Measurements from ENCODE around the gene CYP27B1.

Gene CYP27B1

GRCh38 chr12:57740656-57741412 lies 26.0 kb downstream of the CYP27B1 start:
- no peak for DNase-seq (ENCODE audit: low read depth)
- H3K4me3 ChIP-seq (ENCODE audit: low read depth, low read length) = no peak overlapping the region

- no peak overlapping the region for H3K4me3 ChIP-seq (ENCODE audit: low read depth, low read length)
- DNase-seq (ENCODE audit: low read depth) = no peak
Measured at GRCh38 chr12:57739914-57740538, 26.9 kb downstream of the CYP27B1 start.

GRCh38 chr12:57739387-57739786 lies 27.5 kb downstream of the CYP27B1 start:
- no peak for DNase-seq (ENCODE audit: low read depth)
- no peak overlapping the region for H3K4me3 ChIP-seq (ENCODE audit: low read depth, low read length)

- H3K4me3 ChIP-seq (ENCODE audit: low read depth, low read length) = peak within 1 kb of the TSS; percentile 42
- no peak for DNase-seq (ENCODE audit: low read depth)
Measured at GRCh38 chr12:57738661-57739237, 28.1 kb downstream of the CYP27B1 start, which contains the start of gene AGAP2. TSS of gene AGAP2 (minus strand) at chr12:57738742. CDS start at chr12:57738246, 496 bp downstream.

- peak overlapping the region; percentile 42 for H3K4me3 ChIP-seq (ENCODE audit: low read depth, low read length)
- no peak for DNase-seq (ENCODE audit: low read depth)
Measured at GRCh38 chr12:57737467-57738460, 29.1 kb downstream of the CYP27B1 start.

GRCh38 chr12:57736741-57737466 lies 30.0 kb downstream of the CYP27B1 start:
- no peak overlapping the region for H3K4me3 ChIP-seq (ENCODE audit: low read depth, low read length)
- DNase-seq (ENCODE audit: low read depth) = no peak

GRCh38 chr12:57735952-57736740 lies 30.7 kb downstream of the CYP27B1 start:
- DNase-seq (ENCODE audit: low read depth) = no peak
- H3K4me3 ChIP-seq (ENCODE audit: low read depth, low read length) = peak overlapping the region; percentile 37

- H3K4me3 ChIP-seq (ENCODE audit: low read depth, low read length) = peak overlapping the region; percentile 37
- no peak for DNase-seq (ENCODE audit: low read depth)
Measured at GRCh38 chr12:57735198-57735855, 31.6 kb downstream of the CYP27B1 start.

- DNase-seq (ENCODE audit: low read depth) = no peak
- H3K4me3 ChIP-seq (ENCODE audit: low read depth, low read length) = no peak overlapping the region
Measured at GRCh38 chr12:57734591-57734990, 32.3 kb downstream of the CYP27B1 start.

- H3K4me3 ChIP-seq (ENCODE audit: low read depth, low read length) = no peak overlapping the region
- DNase-seq (ENCODE audit: low read depth) = no peak
Measured at GRCh38 chr12:57733928-57734327, 33.0 kb downstream of the CYP27B1 start.

GRCh38 chr12:57732726-57733593 lies 33.9 kb downstream of the CYP27B1 start:
- H3K4me3 ChIP-seq (ENCODE audit: low read depth, low read length) = no peak overlapping the region
- no peak for DNase-seq (ENCODE audit: low read depth)

- no peak overlapping the region for H3K4me3 ChIP-seq (ENCODE audit: low read depth, low read length)
- no peak for DNase-seq (ENCODE audit: low read depth)
Measured at GRCh38 chr12:57732270-57732669, 34.6 kb downstream of the CYP27B1 start.

GRCh38 chr12:57731411-57732080 lies 35.3 kb downstream of the CYP27B1 start:
- no peak overlapping the region for H3K4me3 ChIP-seq (ENCODE audit: low read depth, low read length)
- DNase-seq (ENCODE audit: low read depth) = no peak

GRCh38 chr12:57730336-57731067 lies 36.4 kb downstream of the CYP27B1 start:
- no peak overlapping the region for H3K4me3 ChIP-seq (ENCODE audit: low read depth, low read length)
- DNase-seq (ENCODE audit: low read depth) = no peak

- no peak overlapping the region for H3K4me3 ChIP-seq (ENCODE audit: low read depth, low read length)
- no peak for DNase-seq (ENCODE audit: low read depth)
Measured at GRCh38 chr12:57729321-57729844, 37.5 kb downstream of the CYP27B1 start.
